HCEC 1CT (cell line): ENCODE measurements around the gene RXRA.

Experiments
- DNase-seq: peaks from one replicate; pipeline ENCODE4 v3.0.0-alpha.2; 2017

Gene RXRA

DNA sequence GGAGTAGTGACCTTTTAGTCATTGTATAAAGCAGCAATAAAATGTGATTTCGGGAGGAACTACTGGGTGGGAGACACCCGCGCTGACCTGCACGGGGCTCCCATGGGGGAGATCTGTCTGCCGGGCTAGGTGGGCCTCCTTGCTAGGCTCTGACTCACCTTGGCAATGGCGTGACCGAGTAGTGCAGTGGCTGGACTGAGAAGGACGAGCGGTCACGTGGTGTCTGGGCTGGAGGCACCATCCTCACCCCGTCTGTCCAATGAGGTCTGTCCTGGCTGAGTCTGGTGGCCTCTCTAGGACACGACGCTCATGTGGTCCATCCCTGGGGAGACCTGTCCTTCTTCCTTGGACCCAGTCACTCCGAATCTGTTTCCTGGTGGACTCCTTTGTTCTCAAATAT is 151.7 kb downstream of the RXRA start:
- no peak for DNase-seq

DNA sequence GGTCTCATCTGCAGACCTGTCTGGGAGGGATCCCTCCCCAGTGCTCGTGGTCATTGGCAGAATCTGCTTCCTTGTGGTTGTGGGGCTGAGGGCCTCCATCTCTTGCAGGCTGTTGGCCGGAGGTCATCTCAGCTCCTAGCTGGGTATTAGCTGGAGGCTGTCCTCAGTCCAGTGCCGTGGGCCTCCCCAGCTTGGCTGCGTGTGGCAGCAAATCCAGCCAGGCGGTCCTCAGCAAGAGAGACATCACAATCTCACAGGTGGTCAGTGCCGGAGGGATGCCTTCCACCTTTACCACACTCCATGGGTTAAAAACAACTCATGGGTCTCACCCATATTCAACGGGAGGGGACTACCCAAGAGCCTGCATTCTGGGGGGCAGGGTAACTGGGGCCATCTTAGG is 155.5 kb downstream of the RXRA start:
- no peak for DNase-seq

DNA sequence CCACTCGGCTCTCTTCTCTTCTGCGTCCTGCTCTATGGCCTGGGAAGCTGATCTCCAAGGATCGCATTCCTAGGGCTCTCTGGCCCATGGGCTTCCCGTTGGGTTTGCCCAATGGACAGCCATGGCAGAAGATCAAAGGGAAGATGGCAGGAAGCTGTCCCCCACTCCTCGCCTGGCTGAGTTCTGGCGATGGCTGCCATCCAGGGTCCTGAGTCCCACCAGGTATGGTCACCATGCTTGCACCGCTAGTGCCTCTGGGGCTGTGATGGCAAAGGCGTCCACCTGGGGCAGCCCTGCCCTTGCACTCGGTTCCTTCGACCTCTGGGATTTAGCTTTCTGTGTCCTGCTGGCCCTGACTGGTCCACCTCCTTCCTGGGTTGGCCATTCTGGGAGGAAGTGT is 156.0 kb downstream of the RXRA start:
- DNase-seq: no peak

- DNase-seq: no peak
Measured at GRCh38 chr9:134483361-134484184, 157.3 kb downstream of the RXRA start.

DNA sequence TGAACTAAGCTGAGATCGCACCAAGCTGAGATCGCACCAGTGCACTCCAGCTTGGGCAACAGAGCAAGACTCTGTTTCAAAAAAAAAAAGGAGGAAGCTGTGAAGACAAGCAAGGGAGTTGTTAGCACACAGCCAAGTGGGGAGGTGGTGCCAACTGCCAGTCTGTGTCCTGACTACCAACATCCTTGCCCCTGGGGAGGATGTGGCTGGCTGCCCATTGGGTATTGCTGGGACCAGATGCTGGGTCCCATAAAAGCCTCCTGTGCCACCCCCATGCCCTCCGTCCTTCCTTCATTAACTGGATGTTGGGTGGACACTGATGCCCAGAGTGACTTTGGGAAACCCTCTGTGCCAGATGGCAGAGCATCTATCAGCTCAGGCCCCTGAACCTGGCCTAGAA is 158.2 kb downstream of the RXRA start:
- no peak for DNase-seq

GRCh38 chr9:134485653-134486052 is 159.4 kb downstream of the RXRA start:
- no peak for DNase-seq

DNA sequence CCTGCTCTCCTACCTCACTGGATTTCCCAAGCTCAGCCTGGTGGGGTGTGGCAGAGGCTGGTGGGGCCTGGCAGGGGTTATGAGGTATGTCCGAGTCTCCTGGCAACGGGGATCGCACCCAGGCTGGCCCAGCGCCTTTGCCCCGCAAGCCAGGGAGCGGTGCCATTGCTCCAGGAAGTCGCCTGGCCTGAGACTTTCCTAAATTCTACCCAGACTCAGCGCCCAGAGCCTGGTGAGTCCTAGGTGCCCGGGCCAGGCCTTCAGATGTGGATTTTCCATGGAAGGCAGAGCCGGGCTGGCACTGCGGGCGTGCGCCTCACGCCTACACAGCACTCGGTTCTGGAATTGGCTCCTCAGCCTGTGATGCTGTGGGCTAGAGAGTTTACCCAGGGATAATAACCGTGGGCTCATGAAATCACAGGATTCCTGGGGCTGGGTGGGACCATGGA is 159.9 kb downstream of the RXRA start:
- DNase-seq: no peak

DNA sequence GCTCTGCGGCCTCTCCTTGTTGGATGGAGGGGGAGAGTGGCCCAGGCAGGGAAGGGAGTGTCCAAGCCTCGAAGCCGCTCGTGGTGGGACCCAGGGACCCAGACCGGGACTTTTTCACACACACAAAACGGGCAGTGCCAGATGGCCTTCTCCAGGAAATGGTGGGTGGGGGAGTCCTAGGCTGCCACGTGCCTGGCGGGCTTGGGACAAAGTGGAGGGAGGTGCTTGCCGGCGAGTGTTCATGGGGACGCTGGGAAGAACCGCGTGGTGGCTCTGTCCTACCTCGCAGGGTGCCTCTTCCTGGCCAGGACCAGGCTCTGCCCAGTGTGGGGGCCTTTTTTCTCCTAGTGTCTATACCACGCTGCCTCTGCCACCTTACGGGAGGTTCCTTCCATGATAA is 160.3 kb downstream of the RXRA start:
- DNase-seq: no peak
